Endothelial cell of umbilical vein (primary cell): ENCODE results near the gene QPCTL.

Experiments used
- EZH2 ChIP-seq: IDR thresholded peaks from 2 replicates; pipeline ENCODE4 v1.6.1; 2012; ENCODE audit warnings: borderline replicate concordance, low read depth, mild to moderate bottlenecking, moderate library complexity, low read length, inconsistent platforms; ENCODE audit not compliant: severe bottlenecking
- FOS ChIP-seq: IDR thresholded peaks from 2 replicates; pipeline ENCODE4 v1.6.1; 2011; ENCODE audit warnings: mild to moderate bottlenecking, low read length, moderate library complexity, borderline replicate concordance; ENCODE audit not compliant: insufficient read depth
- JUN ChIP-seq: IDR thresholded peaks from 2 replicates; pipeline ENCODE4 v1.6.1; 2011; ENCODE audit warnings: borderline replicate concordance, low read depth; ENCODE audit not compliant: insufficient read length, insufficient read depth
- POLR2A ChIP-seq: IDR thresholded peaks from 2 replicates; pipeline ENCODE4 v1.6.1; 2012; ENCODE audit warnings: low read depth, mild to moderate bottlenecking, control low read depth, low read length
- POLR2AphosphoS5 ChIP-seq: IDR thresholded peaks from 2 replicates; pipeline ENCODE4 v1.6.1; 2012; ENCODE audit warnings: low read depth, mild to moderate bottlenecking, control low read depth, low read length, moderate library complexity; ENCODE audit not compliant: insufficient read depth
- TF ChIP-seq, protein P1 (sequence below), 2 donors: IDR thresholded peaks; 1 replicate in 1 of 2; 2 replicates in 1 of 2; pipeline ENCODE4 v1.5.1; 2011; ENCODE audit warnings: low read length in 2 of 2, mild to moderate bottlenecking in 2 of 2, moderate library complexity in 2 of 2, control low read depth in 1 of 2, inconsistent platforms in 1 of 2, low read depth in 1 of 2; ENCODE audit not compliant: insufficient read depth in 1 of 2; ENCODE audit errors: extremely low read depth in 1 of 2
- TF ChIP-seq, protein P2 (sequence below): IDR thresholded peaks from 2 replicates; pipeline ENCODE4 v1.6.1; 2011; ENCODE audit not compliant: insufficient read depth, insufficient read length

DNA sequence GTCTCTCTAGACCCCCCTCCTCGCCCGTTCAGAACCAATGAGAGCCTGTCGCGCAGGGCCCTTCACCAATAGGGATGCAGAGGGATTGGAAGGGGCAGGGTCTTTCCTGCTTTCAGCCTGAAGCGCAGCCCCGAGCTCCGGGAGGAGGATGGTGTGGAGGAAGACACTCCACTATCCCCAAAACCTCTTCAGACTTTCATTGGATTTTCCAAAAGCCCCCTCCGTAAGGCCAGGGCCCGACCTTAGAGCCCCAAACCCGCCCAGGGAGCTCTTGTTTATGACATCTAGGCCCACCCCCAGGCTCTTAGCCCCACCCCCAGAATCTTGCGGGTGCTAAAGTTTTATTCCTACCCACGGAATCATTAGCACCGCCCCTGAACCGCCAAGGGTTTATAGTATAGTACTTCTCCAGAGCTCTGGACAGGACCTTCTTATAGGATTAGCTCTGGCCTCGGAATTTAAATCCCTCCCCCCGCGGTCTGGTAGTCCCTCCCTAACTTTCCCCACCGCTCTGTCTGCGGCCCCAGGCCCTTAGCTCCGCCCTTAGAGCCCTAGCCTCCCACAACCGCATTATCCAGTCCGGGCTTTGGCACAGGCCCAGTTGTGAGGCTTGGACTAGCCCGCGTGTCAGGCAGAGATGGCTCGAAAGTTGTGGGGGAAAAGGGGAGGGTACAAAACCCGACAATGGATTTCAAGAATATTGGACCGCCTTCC is 46.7 kb upstream of the QPCTL start:
- TF ChIP-seq, protein P1, sequence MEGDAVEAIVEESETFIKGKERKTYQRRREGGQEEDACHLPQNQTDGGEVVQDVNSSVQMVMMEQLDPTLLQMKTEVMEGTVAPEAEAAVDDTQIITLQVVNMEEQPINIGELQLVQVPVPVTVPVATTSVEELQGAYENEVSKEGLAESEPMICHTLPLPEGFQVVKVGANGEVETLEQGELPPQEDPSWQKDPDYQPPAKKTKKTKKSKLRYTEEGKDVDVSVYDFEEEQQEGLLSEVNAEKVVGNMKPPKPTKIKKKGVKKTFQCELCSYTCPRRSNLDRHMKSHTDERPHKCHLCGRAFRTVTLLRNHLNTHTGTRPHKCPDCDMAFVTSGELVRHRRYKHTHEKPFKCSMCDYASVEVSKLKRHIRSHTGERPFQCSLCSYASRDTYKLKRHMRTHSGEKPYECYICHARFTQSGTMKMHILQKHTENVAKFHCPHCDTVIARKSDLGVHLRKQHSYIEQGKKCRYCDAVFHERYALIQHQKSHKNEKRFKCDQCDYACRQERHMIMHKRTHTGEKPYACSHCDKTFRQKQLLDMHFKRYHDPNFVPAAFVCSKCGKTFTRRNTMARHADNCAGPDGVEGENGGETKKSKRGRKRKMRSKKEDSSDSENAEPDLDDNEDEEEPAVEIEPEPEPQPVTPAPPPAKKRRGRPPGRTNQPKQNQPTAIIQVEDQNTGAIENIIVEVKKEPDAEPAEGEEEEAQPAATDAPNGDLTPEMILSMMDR (IDR thresholded peaks at IDR 0.05; ENCODE audit: extremely low read depth in 1 of 2, insufficient read depth in 1 of 2, low read depth in 1 of 2, low read length in 2 of 2), result no peak
- TF ChIP-seq POLR2A (no peak), POLR2AphosphoS5 (no peak), JUN (no peak), EZH2 (no peak), FOS (no peak)
- TF ChIP-seq, protein P2, sequence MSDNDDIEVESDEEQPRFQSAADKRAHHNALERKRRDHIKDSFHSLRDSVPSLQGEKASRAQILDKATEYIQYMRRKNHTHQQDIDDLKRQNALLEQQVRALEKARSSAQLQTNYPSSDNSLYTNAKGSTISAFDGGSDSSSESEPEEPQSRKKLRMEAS, result no peak
